GM19193 (cell line): ENCODE measurements around the gene IL6ST.

Experiments
- POLR2A ChIP-seq: IDR thresholded peaks from 4 replicates; pipeline ENCODE4 v1.6.1; 2011; ENCODE audit not compliant: insufficient read depth, insufficient read length; ENCODE audit errors: extremely low read depth

The IL6ST gene

DNA sequence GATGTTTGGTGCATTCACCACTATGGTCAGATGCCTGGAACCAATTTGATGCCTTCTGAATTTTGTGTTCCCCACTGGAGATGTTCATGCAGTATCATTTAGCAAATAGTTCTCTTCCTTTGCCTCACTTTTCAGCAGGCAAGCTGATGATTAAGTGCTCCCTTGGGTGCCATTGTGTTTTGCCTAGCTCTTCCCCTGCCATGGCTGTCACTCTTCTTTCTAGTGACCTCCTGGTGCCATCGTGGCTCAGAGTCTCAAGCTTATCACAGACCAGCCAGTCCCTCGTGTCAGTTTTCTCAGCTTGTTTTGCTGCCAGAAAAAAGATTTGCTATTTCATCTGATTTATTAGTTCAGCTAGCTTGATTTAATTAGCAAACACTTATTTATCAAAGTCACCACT is 102.3 kb downstream of the IL6ST start:
- no peak for TF ChIP-seq POLR2A

DNA sequence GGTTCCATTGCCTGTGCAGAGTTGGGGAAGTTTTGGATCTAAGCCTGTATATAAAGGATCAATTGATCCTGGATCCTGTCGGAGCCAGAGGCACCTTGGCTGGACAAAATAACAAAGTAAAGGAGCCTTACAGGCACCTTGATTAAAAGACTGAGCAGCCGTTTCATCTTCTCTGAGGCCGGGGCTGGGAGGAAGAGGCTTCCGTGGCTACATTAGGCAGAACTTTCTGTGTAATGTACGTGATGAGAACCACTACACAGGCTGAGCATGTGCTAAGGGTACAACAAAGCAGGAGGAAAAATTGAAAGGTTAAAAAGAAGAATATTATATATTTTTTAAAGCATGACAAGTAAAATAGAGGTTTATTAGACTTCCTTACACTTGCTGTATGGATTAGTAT is 106.6 kb downstream of the IL6ST start:
- TF ChIP-seq POLR2A: no peak

DNA sequence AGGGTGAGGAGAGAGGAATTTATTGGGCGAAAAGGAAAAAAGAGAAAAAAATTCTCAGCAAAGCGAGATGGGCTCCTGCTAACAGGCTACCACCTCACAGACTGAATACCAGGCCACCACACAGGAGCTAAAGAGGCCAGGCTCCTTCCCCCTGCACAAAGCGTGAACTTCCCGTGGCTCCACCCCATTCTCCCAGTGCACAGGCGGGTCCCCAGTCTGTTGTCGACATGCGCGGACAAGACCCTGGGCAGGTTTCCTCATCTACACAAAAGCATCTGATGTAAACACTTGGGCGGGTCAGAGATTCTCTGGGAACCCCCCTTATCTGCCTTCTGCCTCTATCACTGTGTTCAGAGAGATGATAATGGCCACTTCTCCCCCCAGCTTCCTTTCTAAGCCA is 109.4 kb downstream of the IL6ST start:
- TF ChIP-seq POLR2A: no peak
